Tibial nerve (tissue), 4 donors: ENCODE data around the gene MKS1.

ENCODE experiments used
- CTCF ChIP-seq, 5 experiments: fragments of 200-600 bp in 3 of 5; fragments of 450-650 bp in 2 of 5; sonication (generic) in 3 of 5; IDR thresholded peaks; one replicate each; pipeline ENCODE4 v1.5.1; 2016 to 2019; ENCODE audit warnings: antibody characterized with exemption in 5 of 5, mild to moderate bottlenecking in 3 of 5, moderate library complexity in 2 of 5
- EP300 ChIP-seq, 2 donors: sonication (generic); formaldehyde crosslinking; IDR thresholded peaks; one replicate each; pipeline ENCODE4 v1.6.1; 2017; ENCODE audit warnings: antibody characterized with exemption in 2 of 2, mild to moderate bottlenecking in 1 of 2

- TF ChIP-seq CTCF (IDR thresholded peaks at IDR 0.05) (no peak), EP300 (IDR thresholded peaks at IDR 0.05) (no peak)
Observed at GRCh38 chr17:58204796-58205195, 14.3 kb downstream of the MKS1 start.
